PC-3 (cell line): Measurements from ENCODE around the gene EXOC8. TPM values are rescaled to one million over a fixed set of nuclear protein-coding genes. Genes with fewer than 3 reads are reported as not detected.
A peak's percentile ranks its signal among the peaks of the same experiment; 100 is the strongest.
"Not testable (repeated sequence)": the region's sequence is repeated elsewhere in the genome, so short reads cannot be mapped to it uniquely, and the experiment has no call there.

Source experiments
- ATAC-seq: fragments of 200-7000 bp; cut with Tn5 transposase; 2 replicates; pipeline ENCODE4 v1.9.1; 2020; ENCODE audit warnings: mild to moderate bottlenecking, moderate library complexity
- BruUV-seq: library from RNA; stranded (reverse); fragments of 400-500 nt; replicated peaks from 2 replicates; lab custom pipeline; 2021; lab: Mats Ljungman, UMichigan
- CTCF ChIA-PET: fragments of 300-600 bp; sonication (Branson Sonifier 250); formaldehyde crosslinking; loops from one replicate; lab custom pipeline; 2022; ENCODE audit warnings: antibody characterized with exemption; lab: Charles Lee
- POLR2A ChIA-PET: fragments of 300-600 bp; sonication (Branson Sonifier 250); formaldehyde crosslinking; loops from one replicate; lab custom pipeline; 2022; ENCODE audit warnings: antibody characterized with exemption; ENCODE audit not compliant: unreplicated experiment; lab: Charles Lee
- DNase-seq: peaks from one replicate; pipeline ENCODE4 v3.0.0-alpha.2; 2015
- H2AFZ ChIP-seq: fragments of 300-600 bp; sonication (generic); 2 replicates; pipeline ENCODE4 v1.6.0; 2016; ENCODE audit warnings: antibody characterized with exemption, low read length
- H3F3A ChIP-seq: fragments of 300-600 bp; sonication (generic); one replicate; pipeline ENCODE4 v1.6.0; 2017; ENCODE audit warnings: antibody characterized with exemption, low read length, control low read depth, mild to moderate bottlenecking; ENCODE audit not compliant: unreplicated experiment
- H3K27ac ChIP-seq: fragments of 300-600 bp; sonication (generic); 2 replicates; pipeline ENCODE4 v1.5.1; 2016; ENCODE audit warnings: mild to moderate bottlenecking, low read length
- H3K27me3 ChIP-seq: fragments of 300-600 bp; sonication (generic); 2 replicates; pipeline ENCODE4 v1.6.1; 2016; ENCODE audit warnings: low read length, mixed read lengths
- H3K36me3 ChIP-seq: fragments of 300-600 bp; sonication (generic); 2 replicates; pipeline ENCODE4 v1.6.1; 2016; ENCODE audit warnings: low read depth, mixed run types, low read length, mixed read lengths
- H3K4me1 ChIP-seq: fragments of 300-600 bp; sonication (generic); 2 replicates; pipeline ENCODE4 v1.5.1; 2016; ENCODE audit warnings: low read length; ENCODE audit not compliant: insufficient read depth
- H3K4me2 ChIP-seq: fragments of 300-600 bp; sonication (generic); 2 replicates; pipeline ENCODE4 v1.6.0; 2016; ENCODE audit warnings: low read length
- H3K4me3 ChIP-seq: fragments of 300-600 bp; sonication (generic); 2 replicates; pipeline ENCODE4 v1.5.1; 2016; ENCODE audit warnings: mild to moderate bottlenecking, low read length, mixed read lengths
- H3K79me2 ChIP-seq: fragments of 300-600 bp; sonication (generic); 2 replicates; pipeline ENCODE4 v1.6.1; 2017; ENCODE audit warnings: low read length, mixed read lengths
- H3K9ac ChIP-seq: fragments of 300-600 bp; sonication (generic); 2 replicates; pipeline ENCODE4 v1.6.0; 2016; ENCODE audit warnings: mild to moderate bottlenecking, low read length
- H3K9me2 ChIP-seq: fragments of 300-600 bp; sonication (generic); replicated peaks from 2 replicates; pipeline ENCODE4 v1.6.1; 2016; ENCODE audit warnings: mixed run types, low read length, mixed read lengths
- H3K9me3 ChIP-seq: fragments of 300-600 bp; sonication (generic); 2 replicates; pipeline ENCODE4 v1.6.1; 2016; ENCODE audit warnings: low read length, mixed read lengths
- H4K20me1 ChIP-seq: fragments of 300-600 bp; sonication (generic); 2 replicates; pipeline ENCODE4 v1.6.1; 2016; ENCODE audit warnings: low read length, mixed read lengths
- EZH2 ChIP-seq: fragments of 300-600 bp; sonication (generic); IDR thresholded peaks from one replicate; pipeline ENCODE4 v1.6.1; 2017; ENCODE audit warnings: antibody characterized with exemption, mild to moderate bottlenecking, low read length; ENCODE audit not compliant: unreplicated experiment
- EZH2phosphoT487 ChIP-seq: fragments of 300-600 bp; sonication (generic); IDR thresholded peaks from 2 replicates; pipeline ENCODE4 v1.6.1; 2018; ENCODE audit warnings: mild to moderate bottlenecking, antibody characterized with exemption, low read length, borderline replicate concordance
- intact Hi-C: fragments of 100-400 bp; cut with micrococcal nuclease; formaldehyde crosslinking; loops from 2 replicates; pipeline ENCODE4 v1.9.0; 2023
- total RNA-seq: library from RNA; depleted of rRNA; stranded (reverse); fragments of >200 nt; gene quantifications from 2 replicates; pipeline ENCODE4 v1.2.3, GENCODE V29; 2014
- TF ChIP-seq, protein P1 (sequence below): fragments of 300-600 bp; sonication (generic); conservative IDR thresholded peaks from 2 replicates; pipeline ENCODE4 v1.5.1; 2017; ENCODE audit warnings: antibody characterized with exemption, low read depth, mild to moderate bottlenecking, low read length

EXOC8 gene
- total RNA-seq, 1 experiment from 2014 or later = 14.0 TPM

DNA sequence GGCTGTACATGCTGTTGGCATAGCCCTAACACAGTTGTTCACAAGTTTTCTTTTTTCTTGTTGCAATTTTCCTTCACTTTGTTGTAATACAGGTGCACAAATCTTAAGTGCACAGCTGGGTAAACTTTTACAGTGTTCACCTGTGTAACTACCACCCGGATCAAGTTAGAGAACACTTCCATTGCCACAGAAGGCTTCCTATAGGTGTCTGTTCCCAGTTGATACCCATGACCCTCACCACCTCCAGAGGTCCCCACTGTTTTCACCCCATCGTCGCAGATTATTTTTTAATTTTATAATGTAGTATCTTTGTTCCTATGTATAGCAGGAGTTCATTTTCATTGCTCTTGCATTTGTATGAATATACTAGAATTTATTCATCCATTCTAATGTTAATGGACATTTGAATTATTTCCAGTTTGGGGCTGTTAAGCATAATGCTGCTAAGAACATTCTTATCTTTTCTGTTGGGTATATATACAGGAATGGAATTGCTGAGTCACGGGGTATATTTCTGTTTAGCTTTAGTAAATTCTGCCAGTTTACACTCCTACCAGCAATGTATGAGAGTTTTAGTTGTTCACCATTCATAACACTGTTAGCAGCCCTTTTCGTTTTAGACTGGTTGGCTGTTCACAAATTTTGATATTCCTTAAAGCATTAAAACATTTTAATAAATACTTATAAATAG is 16.8 kb upstream of the EXOC8 start:
- H3K27me3 ChIP-seq = no peaks in the 10 kb centered on the region
- no peaks in the 10 kb centered on the region for H3K4me1 ChIP-seq
- no peaks in the 10 kb centered on the region for H3F3A ChIP-seq
- H3K79me2 ChIP-seq = no peaks in the 10 kb centered on the region
- TF ChIP-seq, protein P1, sequence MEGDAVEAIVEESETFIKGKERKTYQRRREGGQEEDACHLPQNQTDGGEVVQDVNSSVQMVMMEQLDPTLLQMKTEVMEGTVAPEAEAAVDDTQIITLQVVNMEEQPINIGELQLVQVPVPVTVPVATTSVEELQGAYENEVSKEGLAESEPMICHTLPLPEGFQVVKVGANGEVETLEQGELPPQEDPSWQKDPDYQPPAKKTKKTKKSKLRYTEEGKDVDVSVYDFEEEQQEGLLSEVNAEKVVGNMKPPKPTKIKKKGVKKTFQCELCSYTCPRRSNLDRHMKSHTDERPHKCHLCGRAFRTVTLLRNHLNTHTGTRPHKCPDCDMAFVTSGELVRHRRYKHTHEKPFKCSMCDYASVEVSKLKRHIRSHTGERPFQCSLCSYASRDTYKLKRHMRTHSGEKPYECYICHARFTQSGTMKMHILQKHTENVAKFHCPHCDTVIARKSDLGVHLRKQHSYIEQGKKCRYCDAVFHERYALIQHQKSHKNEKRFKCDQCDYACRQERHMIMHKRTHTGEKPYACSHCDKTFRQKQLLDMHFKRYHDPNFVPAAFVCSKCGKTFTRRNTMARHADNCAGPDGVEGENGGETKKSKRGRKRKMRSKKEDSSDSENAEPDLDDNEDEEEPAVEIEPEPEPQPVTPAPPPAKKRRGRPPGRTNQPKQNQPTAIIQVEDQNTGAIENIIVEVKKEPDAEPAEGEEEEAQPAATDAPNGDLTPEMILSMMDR = no peak
- no peak for TF ChIP-seq EZH2
- H3K4me2 ChIP-seq = no peak overlapping the region
- DNase-seq = no peak
- H3K9me2 ChIP-seq = no peaks in the 10 kb centered on the region
- BruUV-seq = no TSS peak
- no peak overlapping the region for H3K27ac ChIP-seq
- ChIA-PET POLR2A (interaction anchor here (0.5 kb wide), 1 partner anchor 15 kb away, joined by 5 read pairs; no protein-coding TSS in a partner anchor), CTCF (no interaction called here)
- H2AFZ ChIP-seq = no peak overlapping the region
- intact Hi-C loops = no loop called here
- no peak overlapping the region for H3K9ac ChIP-seq
- H3K9me3 ChIP-seq = no peaks in the 10 kb centered on the region
- H4K20me1 ChIP-seq = no peaks in the 10 kb centered on the region; the same call in 1 of the 2 replicates
- no peak for ATAC-seq
- H3K4me3 ChIP-seq = no peak overlapping the region
- peaks cover 37% of the 10 kb centered on the region for H3K36me3 ChIP-seq

DNA sequence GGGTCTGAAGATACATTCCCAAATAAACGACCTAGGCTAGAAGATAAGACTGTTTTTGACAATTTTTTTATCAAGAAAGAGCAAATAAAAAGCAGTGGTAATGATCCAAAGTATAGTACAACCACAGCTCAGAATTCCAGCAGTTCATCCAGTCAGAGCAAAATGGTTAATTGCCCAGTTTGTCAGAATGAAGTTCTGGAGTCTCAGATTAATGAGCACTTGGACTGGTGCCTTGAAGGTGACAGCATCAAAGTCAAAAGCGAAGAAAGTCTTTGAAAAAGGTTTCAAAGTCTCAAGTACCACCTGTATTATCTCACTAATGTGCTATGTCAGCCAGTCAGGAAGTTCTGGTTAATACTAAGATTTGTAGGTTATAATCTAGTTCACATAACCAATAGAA is 15.4 kb upstream of the EXOC8 start:
- peaks cover 48% of the 10 kb centered on the region for H3K36me3 ChIP-seq

DNA sequence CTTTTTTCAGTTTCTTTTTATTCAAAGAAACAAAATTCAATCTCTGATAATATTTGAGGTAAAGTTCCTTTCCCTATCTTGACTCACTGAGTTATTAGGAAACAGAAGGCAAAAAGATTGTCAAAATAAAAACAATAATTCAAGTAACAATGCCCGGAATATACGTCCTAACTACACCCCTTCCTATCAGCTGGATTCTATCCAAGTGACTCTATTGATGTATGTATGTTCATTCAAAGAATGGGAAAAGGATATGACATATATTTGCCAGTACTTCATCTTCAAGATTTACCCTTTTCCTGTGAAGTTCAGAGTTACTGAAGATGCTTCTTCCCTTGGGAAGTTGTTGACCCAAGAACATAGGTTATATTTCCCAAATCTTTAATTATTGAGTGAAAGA is 14.2 kb upstream of the EXOC8 start:
- ATAC-seq (no peak), DNase-seq (no peak)
- no peak overlapping the region for H3K27ac ChIP-seq
- POLR2A ChIA-PET = interaction anchor here (0.8 kb wide), 1 partner anchor 209 kb away, joined by 8 read pairs; no protein-coding TSS in a partner anchor
- no peaks in the 10 kb centered on the region for H3F3A ChIP-seq
- CTCF ChIA-PET = no interaction called here
- 0 out of 2 replicates have a peak, but pooled peaks cover 4% of the 10 kb centered on the region for H3K79me2 ChIP-seq
- BruUV-seq = no TSS peak
- H3K27me3 ChIP-seq = no peaks in the 10 kb centered on the region
- no peak overlapping the region for H3K4me3 ChIP-seq
- no peak overlapping the region for H2AFZ ChIP-seq
- intact Hi-C loops = no loop called here
- no peak overlapping the region for H3K4me2 ChIP-seq
- H3K36me3 ChIP-seq = peaks cover 52% of the 10 kb centered on the region
- no peaks in the 10 kb centered on the region for H3K9me3 ChIP-seq
- TF ChIP-seq, protein P1 = no peak
- TF ChIP-seq EZH2 (no peak), EZH2phosphoT487 (no peak)
- no peaks in the 10 kb centered on the region for H4K20me1 ChIP-seq
- H3K9ac ChIP-seq = no peak overlapping the region
- no peaks in the 10 kb centered on the region for H3K4me1 ChIP-seq
- H3K9me2 ChIP-seq = no peaks in the 10 kb centered on the region

More for the DNA sequence above, 15.4 kb upstream of the EXOC8 start:
- intact Hi-C loops = no loop called here
- POLR2A ChIA-PET = no interaction called here
- Histone ChIP-seq H3K9me2 (no peaks in the 10 kb centered on the region), H4K20me1 (no peaks in the 10 kb centered on the region; the same call in 1 of the 2 replicates), H3K4me1 (no peaks in the 10 kb centered on the region), H3K4me2 (no peak overlapping the region), H3K4me3 (no peak overlapping the region), H3K27ac (no peak overlapping the region), H3K9ac (no peak overlapping the region), H2AFZ (no peak overlapping the region), H3F3A (no peaks in the 10 kb centered on the region), H3K79me2 (no peaks in the 10 kb centered on the region), H3K27me3 (no peaks in the 10 kb centered on the region), H3K9me3 (no peaks in the 10 kb centered on the region)
- CTCF ChIA-PET = no interaction called here
- TSS peak; percentile 11 for BruUV-seq
- DNase-seq = no peak
- TF ChIP-seq, protein P1 = no peak
- no peak for ATAC-seq

DNA sequence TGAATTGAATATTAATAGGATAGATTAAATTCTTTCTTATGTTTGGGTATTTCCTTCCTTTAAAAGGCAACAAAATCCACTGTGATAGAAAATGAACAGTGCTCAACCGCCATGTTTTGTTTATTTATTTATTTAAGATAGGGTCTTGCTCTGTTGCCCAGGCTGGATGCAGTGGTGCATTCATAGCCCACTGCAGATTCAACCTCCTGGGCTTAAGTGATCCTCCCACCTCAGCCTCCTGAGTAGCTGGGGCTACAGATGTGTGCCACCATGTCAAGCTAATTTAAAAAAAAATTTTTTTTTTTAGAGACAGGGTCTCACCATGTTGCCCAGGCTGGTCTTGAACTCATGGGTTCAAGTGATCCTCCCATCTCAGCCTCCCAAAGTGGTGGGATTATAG is 11.2 kb upstream of the EXOC8 start:
- H3K4me1 ChIP-seq, POLR2A ChIA-PET, H3K4me2 ChIP-seq, ATAC-seq, H3K27ac ChIP-seq, H3F3A ChIP-seq, H3K27me3 ChIP-seq, H4K20me1 ChIP-seq, H2AFZ ChIP-seq, H3K9me3 ChIP-seq, BruUV-seq, DNase-seq, CTCF ChIA-PET, intact Hi-C loops, H3K4me3 ChIP-seq, H3K9me2 ChIP-seq, H3K9ac ChIP-seq: not testable (repeated sequence)
- peaks cover 52% of the 10 kb centered on the region for H3K36me3 ChIP-seq
- H3K79me2 ChIP-seq = peaks cover 22% of the 10 kb centered on the region
